Measurements from ENCODE around the gene AOC3.

GRCh38 chr17:42835732-42836131, 15.3 kb upstream of the AOC3 start:
- TF ChIP-seq CTCF (IDR thresholded peaks at IDR 0.05), result no peak
- no peak for TF ChIP-seq POLR2AphosphoS5 (IDR thresholded peaks at IDR 0.05)
